HepG2 (cell line): Measurements from ENCODE around the gene ZNF678. TPM values are rescaled to one million over a fixed set of nuclear protein-coding genes. Genes with fewer than 3 reads are reported as not detected.

ENCODE experiments used
- ATAC-seq: fragments of 200-7000 bp; cut with Tn5 transposase; 3 replicates; pipeline ENCODE4 v1.9.1; 2020; ENCODE audit warnings: mild to moderate bottlenecking, moderate library complexity
- BruUV-seq: library from RNA; stranded (reverse); fragments of 400-500 nt; replicated peaks from 2 replicates; lab custom pipeline; 2021; lab: Mats Ljungman, UMichigan
- CTCF ChIA-PET: fragments of 300-600 bp; formaldehyde crosslinking; extraction: SDS; loops from one replicate; lab custom pipeline; 2021; ENCODE audit warnings: low total read pairs, inconsistent platforms, low intra/inter-chr PET ratio; lab: Yijun Ruan, JAX
- POLR2A ChIA-PET: fragments of 350-600 bp; sonication (Branson Sonifier 250); formaldehyde crosslinking; loops from one replicate; lab custom pipeline; 2020; ENCODE audit warnings: antibody characterized with exemption, inconsistent platforms; lab: Yijun Ruan, JAX
- DNase-seq: peaks from one replicate; pipeline ENCODE4 v3.0.0-alpha.2; 2015; ENCODE audit warnings: low spot score
- FAIRE-seq: peaks from 3 replicates; lab custom pipeline; 2011; peaks lifted over from hg19 to GRCh38; lab: Jason Lieb, UNC
- H2AFZ ChIP-seq: one replicate; pipeline ENCODE4 v1.6.1; 2011; ENCODE audit warnings: low read length, inconsistent platforms
- H3K27ac ChIP-seq: fragments of 300-600 bp; 3 replicates; pipeline ENCODE4 v1.8.0; 2011; ENCODE audit warnings: mixed run types, mild to moderate bottlenecking, mixed read lengths, low read length, inconsistent platforms; ENCODE audit not compliant: insufficient read depth; ENCODE audit errors: extremely low read length
- H3K27me3 ChIP-seq, 2 experiments: fragments of 200-600 bp in 1 of 2; 2 replicates in 1 of 2; 3 replicates in 1 of 2; pipeline versions ENCODE4 v1.6.0 to v1.8.0; 2011; ENCODE audit warnings: low read length in 2 of 2, mild to moderate bottlenecking in 2 of 2, moderate library complexity in 2 of 2, inconsistent platforms in 1 of 2; ENCODE audit not compliant: insufficient read depth in 2 of 2, control insufficient read depth in 1 of 2
- H3K36me3 ChIP-seq, 2 experiments: fragments of 200-600 bp in 1 of 2; replicated peaks in 1 of 2; 2 replicates in 1 of 2; 3 replicates in 1 of 2; pipeline versions ENCODE4 v1.5.1 to v1.8.0; 2011; ENCODE audit warnings: low read length in 2 of 2, inconsistent platforms in 1 of 2; ENCODE audit not compliant: insufficient read depth in 2 of 2, control insufficient read depth in 1 of 2
- H3K4me1 ChIP-seq: 2 replicates; pipeline ENCODE4 v1.5.1; 2012; ENCODE audit warnings: low read length, inconsistent platforms; ENCODE audit not compliant: insufficient read depth
- H3K4me2 ChIP-seq: 2 replicates; pipeline ENCODE4 v1.6.0; 2011; ENCODE audit warnings: low read depth, low read length, inconsistent platforms
- H3K4me3 ChIP-seq, 3 experiments: fragments of 200-600 bp in 1 of 3; sonication (generic), shearing (Covaris generic) in 1 of 3; replicated peaks in 1 of 3; 2 replicates each; pipeline ENCODE4 v1.5.1; 2011 to 2016; ENCODE audit warnings: low read length in 3 of 3, inconsistent platforms in 2 of 3, low read depth in 2 of 3, mild to moderate bottlenecking in 2 of 3, control low read depth in 1 of 3, mixed read lengths in 1 of 3; ENCODE audit not compliant: insufficient read depth in 1 of 3
- H3K79me2 ChIP-seq: one replicate; pipeline ENCODE4 v1.6.1; 2011; ENCODE audit warnings: low read length, inconsistent platforms; ENCODE audit not compliant: insufficient read depth
- H3K9ac ChIP-seq: 2 replicates; pipeline ENCODE4 v1.6.0; 2011; ENCODE audit warnings: mild to moderate bottlenecking, low read depth, low read length, inconsistent platforms; ENCODE audit not compliant: insufficient read depth
- H3K9me3 ChIP-seq: 2 replicates; pipeline ENCODE4 v1.5.1; 2012; ENCODE audit warnings: mild to moderate bottlenecking, low read length
- H4K20me1 ChIP-seq: 2 replicates; pipeline ENCODE4 v1.6.0; 2011; ENCODE audit warnings: inconsistent platforms, mild to moderate bottlenecking, low read length, moderate library complexity; ENCODE audit not compliant: insufficient read depth
- CHD4 ChIP-seq: fragments of 200-600 bp; sonication (generic); IDR thresholded peaks from 2 replicates; pipeline ENCODE4 v1.7.0; 2017; ENCODE audit warnings: mild to moderate bottlenecking, low read length, borderline replicate concordance
- ETV5 ChIP-seq: IDR thresholded peaks from 2 replicates; pipeline ENCODE4 v1.6.1; 2018; ENCODE audit warnings: missing biosample characterization, missing genetic modification reagents, inconsistent platforms, borderline replicate concordance
- FOSL2 ChIP-seq: sonication (generic); formaldehyde crosslinking; IDR thresholded peaks from 2 replicates; pipeline ENCODE4 v1.4.0; 2020; ENCODE audit warnings: missing genetic modification reagents
- KDM1A ChIP-seq: IDR thresholded peaks from 2 replicates; pipeline ENCODE4 v1.6.1; 2016; ENCODE audit warnings: missing compliant biosample characterization
- MLLT10 ChIP-seq: sonication (generic); formaldehyde crosslinking; IDR thresholded peaks from 2 replicates; pipeline ENCODE4 v1.4.0; 2020; ENCODE audit warnings: missing genetic modification reagents
- PAF1 ChIP-seq: IDR thresholded peaks from 2 replicates; pipeline ENCODE4 v1.6.1; 2016; ENCODE audit warnings: missing genetic modification reagents, missing compliant biosample characterization
- THYN1 ChIP-seq: sonication (generic); formaldehyde crosslinking; IDR thresholded peaks from 2 replicates; pipeline ENCODE4 v1.8.1; 2023; ENCODE audit warnings: low read depth, mild to moderate bottlenecking, moderate library complexity, missing genetic modification reagents, borderline replicate concordance
- ZNF260 ChIP-seq: sonication (generic); formaldehyde crosslinking; IDR thresholded peaks from 2 replicates; pipeline ENCODE4 v1.4.0; 2020; ENCODE audit warnings: missing genetic modification reagents, low read depth, mild to moderate bottlenecking, borderline replicate concordance
- ZNF275 ChIP-seq: sonication (generic); formaldehyde crosslinking; IDR thresholded peaks from 2 replicates; pipeline ENCODE4 v1.8.0; 2022; ENCODE audit warnings: missing genetic modification reagents, mild to moderate bottlenecking, inconsistent platforms, borderline replicate concordance
- ZNF430 ChIP-seq: sonication (generic); formaldehyde crosslinking; IDR thresholded peaks from 2 replicates; pipeline ENCODE4 v1.9.0; 2021; ENCODE audit warnings: mild to moderate bottlenecking, missing genetic modification reagents
- WGBS: methylation state at CpG from one replicate; pipeline ENCODE4 v1.1.6; 2017; ENCODE audit warnings: low lambda C conversion rate; 5-methylcytosine and 5-hydroxymethylcytosine counted together
- in situ Hi-C: cut with HindIII; loops from 2 replicates; pipeline ENCODE4 v1.10.0; 2017; ENCODE audit warnings: low pct_unique_long_range_greater_than_20kb; ENCODE audit not compliant: extremely low pct_ligation_motif_present
- intact Hi-C: fragments of 100-400 bp; cut with micrococcal nuclease; formaldehyde crosslinking; loops from one replicate; pipeline ENCODE4 v1.10.0; 2022; ENCODE audit not compliant: unreplicated experiment
- polyA plus RNA-seq, 8 experiments: library from polyadenylated mRNA; depleted of rRNA in 3 of 8; stranded (reverse) in 7 of 8; unstranded in 1 of 8; fragments of >200 nt; fragmentation: Illumina TruSeq in 4 of 8; extraction: Trizol in 4 of 8; gene quantifications; 2 replicates each; pipeline versions ENCODE4 v1.2.1 to v1.2.3, GENCODE V29; 2011 to 2016; ENCODE audit warnings: low read depth in 4 of 8, missing spikeins in 1 of 8, mixed read lengths in 1 of 8; ENCODE audit not compliant: insufficient read depth in 1 of 8
- total RNA-seq, 5 experiments: library from RNA; depleted of rRNA; stranded (reverse); fragments of >200 nt; fragmentation: Illumina TruSeq; extraction: Trizol; gene quantifications; 2 replicates each; pipeline ENCODE4 v1.2.3, GENCODE V29; 2016; ENCODE audit warnings: low read depth in 1 of 5

The ZNF678 gene
- total and polyA plus RNA-seq, 2 of the 13 experiments (the other 11 are each of a cell fraction or from before 2014, with no cell fraction given): 2.0 to 7.6 TPM

- no peak for FAIRE-seq
- POLR2A ChIA-PET: no interaction called here
These were observed 21.6 kb upstream of the ZNF678 start for GRCh38 chr1:227541796-227542152.

More at GRCh38 chr1:227541796-227542152, 21.6 kb upstream of the ZNF678 start:
- no peaks in the 10 kb centered on the region for H4K20me1 ChIP-seq
- H3K4me2 ChIP-seq: peak overlapping the region; percentile 73; the same call in 1 of the 2 replicates
- no peaks in the 10 kb centered on the region for H3K9me3 ChIP-seq
- TF ChIP-seq PAF1 (CRISPR knock-in tag) (no peak), THYN1 (CRISPR knock-in tag) (no peak), ETV5 (no peak), FOSL2 (no peak), MLLT10 (CRISPR knock-in tag) (no peak), ZNF275 (no peak), ZNF260 (CRISPR knock-in tag) (no peak), ZNF430 (no peak), CHD4 (no peak), KDM1A (CRISPR knock-in tag) (no peak)
- no TSS peak for BruUV-seq
- peaks cover 15% of the 10 kb centered on the region for H3K4me1 ChIP-seq
- no peaks in the 10 kb centered on the region; a peak in 1 of 5 replicates for H3K27me3 ChIP-seq
- in situ Hi-C loops (no loop called here), intact Hi-C loops (loop anchor here (1.0 kb wide), 1 partner anchor 60 kb away; no protein-coding TSS in a partner anchor)
- no peak for DNase-seq
- H3K36me3 ChIP-seq: no peaks in the 10 kb centered on the region
- ATAC-seq: no peak; the same call in 2 of the 3 replicates
- 97% methylated on average over 17 of the region's 32 CpGs for WGBS
- H3K4me3 ChIP-seq: peak overlapping the region in 2 of 3 experiments; percentile 54 to 66; a peak in 3 of 6 replicates
- CTCF ChIA-PET: no interaction called here
- H2AFZ ChIP-seq: no peak overlapping the region
- no peaks in the 10 kb centered on the region for H3K79me2 ChIP-seq
- H3K9ac ChIP-seq: 0 out of 2 replicates have a peak overlapping the region, but pooled peaks have one; percentile 59
- H3K27ac ChIP-seq: no peak overlapping the region
